GM18519 (cell line): ENCODE data around the gene PLXNA4.
"Not testable (repeated sequence)": the region's sequence is repeated elsewhere in the genome, so short reads cannot be mapped to it uniquely, and the experiment has no call there.

Experiments used
- ATAC-seq: cut with Tn5 transposase; IDR thresholded peaks from one replicate; pipeline ENCODE4 v1.9.1; 2021; ENCODE audit warnings: mild to moderate bottlenecking, moderate library complexity; ENCODE audit not compliant: unreplicated experiment, low FRiP score

The PLXNA4 gene

DNA sequence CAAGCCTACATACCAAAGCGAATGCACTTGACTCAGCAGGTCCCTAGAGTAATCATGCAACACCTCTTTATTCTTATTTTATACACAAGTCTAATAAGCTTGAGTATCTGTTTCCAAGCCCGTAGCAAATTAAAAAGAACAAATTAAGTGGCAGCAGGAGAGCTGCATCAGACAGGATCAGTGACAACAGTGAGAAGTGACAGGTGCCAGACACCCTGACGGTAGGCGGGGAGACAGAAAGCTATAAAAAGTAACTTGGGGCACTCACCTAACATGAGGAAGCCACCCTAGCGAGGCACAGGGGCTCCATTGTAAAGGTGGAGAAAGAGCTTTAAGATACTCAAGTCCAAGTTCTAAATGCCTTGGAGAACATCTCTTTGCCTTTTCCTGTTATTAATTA lies 174.2 kb downstream of the PLXNA4 start:
- ATAC-seq, result no peak

DNA sequence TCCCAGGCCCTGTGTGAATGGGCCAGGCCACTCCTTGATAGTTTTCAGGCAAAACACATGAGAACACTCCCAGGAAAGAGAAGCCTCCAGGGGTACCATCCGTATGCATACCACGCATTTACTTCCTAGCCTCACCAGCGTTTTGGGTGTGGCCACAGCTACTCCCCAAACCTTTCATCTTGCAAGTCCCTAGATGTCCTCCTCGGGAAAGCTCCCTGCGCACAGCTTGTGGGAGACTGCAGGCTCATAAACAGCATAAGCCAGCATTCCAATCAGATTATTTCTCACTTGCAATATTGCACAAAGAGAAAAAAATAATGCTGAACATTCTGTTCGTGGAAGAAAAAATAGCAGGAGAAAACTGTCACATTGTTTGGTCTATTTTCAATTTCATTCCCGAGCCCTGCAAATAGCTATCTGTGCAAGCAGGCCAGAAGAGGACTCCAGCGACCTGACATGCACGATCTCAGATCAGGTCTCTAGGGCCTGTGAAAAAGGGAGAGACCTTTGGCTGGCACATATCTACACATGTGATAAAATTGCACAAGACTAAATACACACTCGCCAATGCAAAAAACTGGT lies 175.6 kb downstream of the PLXNA4 start:
- ATAC-seq, result no peak

- ATAC-seq, result no peak
These were observed 176.9 kb downstream of the PLXNA4 start for GRCh38 chr7:132399367-132399766.

- no peak for ATAC-seq
These were observed 177.9 kb downstream of the PLXNA4 start for GRCh38 chr7:132398253-132398925.

GRCh38 chr7:132397070-132397469 lies 179.2 kb downstream of the PLXNA4 start:
- no peak for ATAC-seq

DNA sequence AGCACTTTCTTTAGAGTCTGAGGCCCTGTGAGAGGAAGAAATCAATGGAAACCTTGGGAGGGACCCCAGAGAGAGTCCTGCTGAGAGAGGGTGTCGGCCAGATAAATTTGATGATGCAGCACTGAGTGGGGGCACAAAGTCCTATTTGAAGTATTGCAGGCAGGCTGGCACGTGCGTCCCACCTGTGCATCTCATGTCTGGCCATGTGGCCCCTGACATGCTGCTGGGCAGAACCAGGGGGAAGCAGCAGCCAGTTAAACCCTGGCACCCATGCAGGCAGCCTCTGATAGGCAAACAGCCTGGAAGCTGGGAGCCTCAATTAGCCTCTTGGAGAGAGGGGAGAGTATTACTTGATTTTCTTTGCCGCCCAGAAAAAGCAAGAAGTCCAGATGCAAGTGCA lies 180.9 kb downstream of the PLXNA4 start:
- no peak for ATAC-seq

GRCh38 chr7:132394283-132395198 lies 181.7 kb downstream of the PLXNA4 start:
- ATAC-seq, result no peak

DNA sequence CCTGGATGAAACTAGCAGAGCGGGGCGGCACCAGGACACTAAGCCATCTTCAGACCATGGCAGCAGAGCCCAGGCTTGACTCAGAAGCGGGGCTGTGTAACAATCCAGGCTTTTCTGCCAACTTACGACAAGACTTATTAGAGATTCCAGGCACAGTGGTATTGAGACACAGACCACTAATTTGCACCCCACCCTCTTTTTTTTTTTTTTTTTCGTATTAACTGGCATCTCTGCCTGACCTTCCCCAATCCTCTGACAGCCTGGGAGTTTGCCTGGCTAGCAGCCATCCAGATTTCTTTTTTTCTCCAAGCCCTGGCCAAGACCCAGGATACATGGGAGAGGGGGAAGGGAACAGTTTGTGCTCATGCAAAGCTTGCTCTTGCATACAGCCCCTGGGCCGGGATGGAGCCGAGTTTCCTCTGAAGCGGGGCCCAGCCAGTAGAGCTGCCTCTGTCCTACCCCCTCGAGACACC lies 182.4 kb downstream of the PLXNA4 start:
- no peak for ATAC-seq

DNA sequence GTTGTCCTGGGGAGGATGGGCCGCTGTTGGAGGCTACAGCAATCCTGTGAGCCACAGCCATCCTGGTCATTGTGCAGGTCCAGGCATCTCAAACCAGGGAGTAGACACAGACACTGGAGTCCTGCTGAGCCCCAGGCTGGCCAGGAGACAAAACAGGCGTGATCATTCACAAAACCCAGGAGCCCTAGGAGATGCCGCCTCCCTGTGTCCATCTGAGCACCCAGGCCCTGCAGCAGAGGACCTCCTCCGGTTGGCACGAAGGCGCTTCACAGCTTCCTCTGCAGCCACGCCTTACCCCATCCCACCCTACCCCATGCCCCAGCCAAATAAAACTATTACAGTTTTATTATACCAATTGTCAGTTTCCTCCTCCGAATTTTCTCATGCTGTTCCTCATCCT lies 183.6 kb downstream of the PLXNA4 start:
- ATAC-seq, result no peak

- no peak for ATAC-seq
These were observed 185.6 kb downstream of the PLXNA4 start for GRCh38 chr7:132390705-132391104.

DNA sequence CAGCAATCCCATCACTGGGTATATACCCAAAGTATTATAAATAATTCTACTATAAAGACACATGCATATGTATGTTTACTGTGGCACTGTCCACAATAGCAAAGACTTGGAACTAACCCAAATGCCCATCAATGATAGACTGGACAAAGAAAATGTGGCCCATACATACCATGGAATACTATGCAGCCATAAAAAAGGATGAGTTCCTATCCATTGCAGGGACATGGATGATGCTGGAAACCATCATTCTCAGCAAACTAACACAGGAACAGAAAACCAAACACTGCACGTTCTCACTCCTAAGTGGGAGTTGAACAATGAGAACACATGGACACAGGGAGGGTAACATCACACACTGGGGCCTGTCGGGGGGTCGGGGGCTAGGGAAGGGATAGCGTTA lies 186.2 kb downstream of the PLXNA4 start:
- ATAC-seq, result not testable (repeated sequence)

- ATAC-seq, result no peak
These were observed 187.6 kb downstream of the PLXNA4 start for GRCh38 chr7:132388688-132389087.

DNA sequence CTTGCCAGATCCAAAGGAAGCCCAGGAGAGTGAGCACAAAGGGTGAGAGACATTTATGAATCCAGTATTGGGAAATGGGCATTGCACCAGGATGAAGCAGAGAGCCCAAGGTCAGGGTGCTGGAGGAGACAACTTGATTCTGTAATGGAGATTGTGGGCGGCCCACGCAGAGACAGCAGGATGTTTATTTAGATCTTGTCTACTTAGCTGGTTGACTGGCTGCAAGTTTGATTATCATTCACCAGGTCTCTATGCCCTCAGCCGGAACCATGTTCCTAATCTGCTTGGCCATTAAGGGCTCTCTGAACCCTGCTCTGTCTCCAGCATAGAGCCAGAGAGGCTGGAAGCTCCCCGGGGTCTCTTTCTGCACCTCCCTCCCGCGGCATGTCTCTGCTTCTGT lies 188.7 kb downstream of the PLXNA4 start:
- ATAC-seq, result no peak

DNA sequence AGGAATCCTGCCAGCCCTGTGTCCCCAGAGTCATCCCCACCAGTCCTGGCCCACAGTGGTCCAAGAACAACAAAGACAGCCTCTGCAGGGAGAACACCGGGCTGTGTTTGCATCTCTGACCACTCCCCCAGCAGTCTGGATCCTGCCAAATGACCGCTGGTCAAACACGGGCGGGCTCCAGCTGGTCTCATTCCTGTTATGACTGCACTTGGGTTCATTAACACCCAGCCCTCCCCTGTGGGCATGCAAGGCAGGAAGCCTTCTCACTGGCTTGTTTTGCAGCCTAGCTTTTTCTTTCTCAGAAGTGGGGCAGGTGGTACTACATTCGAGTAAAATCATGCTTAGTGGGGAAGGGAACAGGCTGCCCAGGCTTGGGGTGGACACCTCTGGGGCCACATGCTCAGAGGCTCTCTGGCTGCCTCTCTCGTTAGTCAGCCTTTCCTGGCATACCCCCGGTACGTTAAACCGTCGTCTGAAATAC lies 190.0 kb downstream of the PLXNA4 start:
- no peak for ATAC-seq

- ATAC-seq, result no peak
These were observed 192.3 kb downstream of the PLXNA4 start for GRCh38 chr7:132383962-132384361.

- ATAC-seq, result no peak
These were observed 194.4 kb downstream of the PLXNA4 start for GRCh38 chr7:132381742-132382472.

DNA sequence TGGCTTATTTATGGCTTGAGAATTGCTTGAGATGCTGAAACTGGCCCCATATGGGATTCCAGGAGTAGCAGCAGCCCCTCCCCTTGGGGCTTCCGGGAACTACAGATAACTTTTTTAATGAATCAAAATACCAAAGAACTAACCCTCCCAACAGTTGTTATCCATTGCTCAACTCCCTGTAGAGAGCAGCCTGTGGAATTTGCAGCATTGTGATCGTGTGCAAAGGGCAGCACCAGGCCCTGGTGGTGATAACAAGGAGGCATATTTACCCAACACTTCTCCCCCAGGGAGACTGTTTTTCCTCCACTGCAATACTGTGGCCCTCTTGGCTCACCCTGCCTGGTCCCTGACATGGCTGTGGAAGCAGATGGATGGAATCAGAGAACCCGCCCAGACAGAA lies 196.2 kb downstream of the PLXNA4 start:
- ATAC-seq, result no peak

DNA sequence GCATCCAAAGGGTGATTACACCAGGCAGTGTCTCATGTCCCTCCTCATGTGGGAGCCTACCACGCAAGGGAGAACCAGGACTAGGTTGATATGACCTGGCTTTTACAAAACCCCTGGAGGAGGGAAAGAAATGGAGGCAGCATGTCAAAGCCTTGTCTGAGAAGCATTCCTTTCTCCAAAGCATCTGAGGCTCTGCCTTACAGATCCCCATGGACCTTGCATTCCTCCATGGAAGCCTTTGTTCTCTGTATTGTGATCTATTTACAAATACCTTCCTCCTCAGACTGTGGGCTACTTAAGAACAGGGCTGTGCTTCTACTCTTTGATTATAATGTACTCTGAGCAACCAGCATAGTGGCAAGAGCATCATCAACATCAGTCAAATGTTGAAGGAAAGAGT lies 197.0 kb downstream of the PLXNA4 start:
- ATAC-seq, result no peak

GRCh38 chr7:132377703-132378584 lies 198.3 kb downstream of the PLXNA4 start:
- ATAC-seq, result no peak

DNA sequence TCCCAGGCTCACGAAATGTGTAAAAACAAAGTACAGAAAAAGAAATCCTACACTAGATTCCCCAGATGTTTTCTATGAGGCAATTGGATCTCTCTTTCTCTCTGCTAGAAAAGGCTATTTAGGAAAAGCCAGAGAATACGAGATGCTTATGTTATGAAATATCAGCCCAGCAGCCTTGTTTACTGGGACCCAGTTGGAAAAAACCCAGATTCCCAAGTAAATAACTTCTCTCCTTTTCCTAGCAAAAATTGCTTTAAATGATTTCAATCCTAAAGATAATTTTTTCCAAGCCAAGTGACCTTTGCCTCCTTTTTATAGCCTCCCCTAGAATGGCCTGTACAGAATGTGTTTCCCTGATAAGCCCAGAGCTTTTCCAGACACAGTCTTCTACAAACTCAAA lies 199.3 kb downstream of the PLXNA4 start:
- no peak for ATAC-seq
